ENCODE data around the gene HSPA2. TPM values are rescaled to one million over a fixed set of nuclear protein-coding genes. Genes with fewer than 3 reads are reported as not detected.
"Not testable (repeated sequence)": the region's sequence is repeated elsewhere in the genome, so short reads cannot be mapped to it uniquely, and the experiment has no call there.

Gene HSPA2
- polyA plus RNA-seq, 3 donors from 2014 or later: 0.11 to 1.2 (median 0.73) TPM

GRCh38 chr14:64554556-64554955 is 14.0 kb downstream of the HSPA2 start:
- Mint-ChIP-seq H3K9me3 (no peaks in the 10 kb centered on the region), H3K27me3 (ENCODE audit: low read depth in 3 of 3) (peaks cover 4 to 9% (median 7%) of the 10 kb centered on the region in 3 donors), H3K4me1 (peaks cover 7 to 9% of the 10 kb centered on the region in 2 donors), H3K4me3 (no peak overlapping the region), H3K27ac (no peak overlapping the region), H3K36me3 (no peaks in the 10 kb centered on the region)
- no peak for DNase-seq

DNA sequence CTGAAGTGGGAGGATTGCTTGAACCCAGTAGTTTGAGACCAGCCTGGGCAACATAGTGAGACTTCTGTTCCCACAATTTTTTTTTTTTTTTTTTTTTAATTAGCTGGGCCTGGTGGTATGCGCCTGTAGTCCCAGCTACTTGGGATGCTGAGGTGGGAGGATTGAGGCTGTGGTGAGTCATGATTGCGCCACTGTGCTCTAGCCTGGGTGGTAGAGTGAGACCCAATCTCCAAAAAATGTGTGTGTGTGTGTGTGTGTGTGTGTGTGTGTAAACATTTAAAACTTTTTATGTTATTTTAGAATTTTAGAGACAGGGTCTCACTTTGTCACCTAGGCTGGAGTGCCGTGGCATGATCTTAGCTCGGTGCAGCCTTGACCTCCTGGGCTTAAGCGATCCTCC is 16.0 kb downstream of the HSPA2 start:
- DNase-seq: no peak
- Mint-ChIP-seq H3K4me3 (no peak overlapping the region), H3K27me3 (ENCODE audit: low read depth in 3 of 3) (peaks cover 2 to 5% (median 5%) of the 10 kb centered on the region in 3 donors), H3K4me1 (no peaks in the 10 kb centered on the region), H3K36me3 (no peaks in the 10 kb centered on the region), H3K27ac (no peak overlapping the region), H3K9me3 (no peaks in the 10 kb centered on the region)

- H3K4me1 Mint-ChIP-seq: not testable (repeated sequence)
Observed at GRCh38 chr14:64558216-64558615, 17.7 kb downstream of the HSPA2 start.

DNA sequence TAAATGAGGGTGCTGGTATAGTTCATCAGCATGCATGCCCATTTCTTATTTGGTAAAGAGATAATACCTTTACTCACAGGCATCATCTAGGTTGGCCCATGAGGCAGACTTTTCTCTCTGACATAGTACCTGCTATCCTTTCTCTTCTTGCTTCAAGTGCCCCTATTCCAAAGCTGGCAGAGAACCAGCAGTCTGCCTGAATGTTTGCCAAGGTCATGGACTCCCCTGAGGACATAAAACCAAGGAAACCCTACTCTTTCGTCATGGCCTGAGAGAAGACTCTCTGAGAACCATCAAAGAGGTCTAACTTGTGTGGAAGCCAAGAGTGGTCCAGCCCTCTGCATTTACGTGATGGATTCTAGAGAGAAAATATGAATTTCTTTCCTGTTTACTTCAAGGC is 21.1 kb downstream of the HSPA2 start:
- H3K36me3 Mint-ChIP-seq: no peaks in the 10 kb centered on the region
- no peaks in the 10 kb centered on the region for H3K4me1 Mint-ChIP-seq

More at GRCh38 chr14:64558216-64558615, 17.7 kb downstream of the HSPA2 start:
- DNase-seq; H3K4me3 Mint-ChIP-seq; H3K9me3 Mint-ChIP-seq; H3K36me3 Mint-ChIP-seq; H3K27ac Mint-ChIP-seq; H3K27me3 Mint-ChIP-seq (ENCODE audit: low read depth in 3 of 3): not testable (repeated sequence)

GRCh38 chr14:64562436-64562835 is 21.9 kb downstream of the HSPA2 start:
- DNase-seq: no peak
- no peaks in the 10 kb centered on the region for H3K4me1 Mint-ChIP-seq
- H3K27me3 Mint-ChIP-seq (ENCODE audit: low read depth in 3 of 3): peaks cover 0 to 3% (median 2%) of the 10 kb centered on the region in 3 donors
- H3K27ac Mint-ChIP-seq: no peak overlapping the region
- no peaks in the 10 kb centered on the region for H3K9me3 Mint-ChIP-seq
- H3K36me3 Mint-ChIP-seq: no peaks in the 10 kb centered on the region
- H3K4me3 Mint-ChIP-seq: no peak overlapping the region

More for the DNA sequence above, 21.1 kb downstream of the HSPA2 start:
- no peak for DNase-seq
- no peaks in the 10 kb centered on the region for H3K9me3 Mint-ChIP-seq
- H3K4me3 Mint-ChIP-seq: no peak overlapping the region
- peaks cover 0 to 3% (median 2%) of the 10 kb centered on the region in 3 donors for H3K27me3 Mint-ChIP-seq (ENCODE audit: low read depth in 3 of 3)
- no peak overlapping the region for H3K27ac Mint-ChIP-seq

- no peaks in the 10 kb centered on the region for H3K4me1 Mint-ChIP-seq
- H3K27ac Mint-ChIP-seq: no peak overlapping the region
- H3K4me3 Mint-ChIP-seq: no peak overlapping the region
- H3K27me3 Mint-ChIP-seq (ENCODE audit: low read depth in 3 of 3): peaks cover 0 to 3% (median 0%) of the 10 kb centered on the region in 3 donors
- H3K9me3 Mint-ChIP-seq: no peaks in the 10 kb centered on the region
- DNase-seq: no peak
- H3K36me3 Mint-ChIP-seq: no peaks in the 10 kb centered on the region
Observed at GRCh38 chr14:64563696-64564095, 23.2 kb downstream of the HSPA2 start.

DNA sequence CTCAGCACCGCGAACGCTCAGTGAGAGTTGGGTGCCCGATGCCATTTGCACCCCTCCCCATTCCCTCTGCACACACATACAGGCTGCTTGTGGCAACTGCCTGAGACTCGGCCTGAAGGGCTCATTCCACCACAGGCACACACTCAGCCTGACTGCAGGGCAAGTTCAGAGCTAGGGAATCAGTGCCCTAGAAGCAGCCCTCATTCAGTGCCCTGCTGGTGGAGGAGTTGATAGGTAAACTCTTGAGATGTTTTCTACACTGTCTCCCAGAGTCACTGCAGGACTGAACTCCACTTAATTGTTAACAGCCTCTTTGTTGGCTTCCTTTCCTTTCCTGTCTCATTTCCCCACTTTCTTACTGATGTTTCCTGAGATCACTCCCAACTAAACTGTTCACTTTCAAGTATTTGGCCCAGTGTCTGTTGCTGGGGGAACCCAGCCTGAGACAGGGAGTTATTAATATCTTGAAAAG is 26.1 kb downstream of the HSPA2 start:
- Mint-ChIP-seq H3K27me3 (ENCODE audit: low read depth in 3 of 3) (no peaks in the 10 kb centered on the region), H3K36me3 (no peaks in the 10 kb centered on the region), H3K9me3 (no peaks in the 10 kb centered on the region), H3K4me3 (no peak overlapping the region), H3K4me1 (no peaks in the 10 kb centered on the region), H3K27ac (no peak overlapping the region)
- DNase-seq: no peak

DNA sequence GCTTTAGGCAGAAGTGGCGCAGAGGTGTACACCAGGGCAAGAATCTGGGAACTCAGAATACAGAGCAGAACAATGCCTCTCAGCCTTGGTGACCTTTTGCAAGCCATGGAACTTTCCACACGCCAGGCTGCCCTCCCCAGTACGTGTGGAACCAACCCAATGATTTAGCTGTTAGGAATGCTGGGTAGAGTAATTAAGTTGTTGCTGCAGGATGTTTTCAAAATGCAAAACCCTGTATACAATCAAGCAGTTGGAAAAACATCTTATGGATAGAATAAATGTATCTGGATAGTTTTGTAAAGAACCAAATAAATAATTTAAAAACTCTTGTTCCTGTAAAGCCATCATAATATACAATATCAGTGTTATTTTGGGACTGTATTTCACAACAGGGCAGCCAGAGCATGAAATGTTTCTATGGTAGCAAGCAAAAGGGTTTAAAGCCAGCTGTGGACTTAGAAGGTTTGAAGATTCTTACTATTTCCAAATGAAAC is 28.6 kb downstream of the HSPA2 start:
- H3K9me3 Mint-ChIP-seq: no peaks in the 10 kb centered on the region
- no peak overlapping the region for H3K27ac Mint-ChIP-seq
- H3K4me3 Mint-ChIP-seq: no peak overlapping the region
- DNase-seq: no peak
- H3K36me3 Mint-ChIP-seq: no peaks in the 10 kb centered on the region
- no peaks in the 10 kb centered on the region for H3K4me1 Mint-ChIP-seq
- H3K27me3 Mint-ChIP-seq (ENCODE audit: low read depth in 3 of 3): no peaks in the 10 kb centered on the region

- not testable (repeated sequence) for H3K9me3 Mint-ChIP-seq; DNase-seq; H3K27me3 Mint-ChIP-seq (ENCODE audit: low read depth in 3 of 3); H3K36me3 Mint-ChIP-seq; H3K4me1 Mint-ChIP-seq; H3K4me3 Mint-ChIP-seq; H3K27ac Mint-ChIP-seq
Observed at GRCh38 chr14:64569646-64570045, 29.1 kb downstream of the HSPA2 start.

DNA sequence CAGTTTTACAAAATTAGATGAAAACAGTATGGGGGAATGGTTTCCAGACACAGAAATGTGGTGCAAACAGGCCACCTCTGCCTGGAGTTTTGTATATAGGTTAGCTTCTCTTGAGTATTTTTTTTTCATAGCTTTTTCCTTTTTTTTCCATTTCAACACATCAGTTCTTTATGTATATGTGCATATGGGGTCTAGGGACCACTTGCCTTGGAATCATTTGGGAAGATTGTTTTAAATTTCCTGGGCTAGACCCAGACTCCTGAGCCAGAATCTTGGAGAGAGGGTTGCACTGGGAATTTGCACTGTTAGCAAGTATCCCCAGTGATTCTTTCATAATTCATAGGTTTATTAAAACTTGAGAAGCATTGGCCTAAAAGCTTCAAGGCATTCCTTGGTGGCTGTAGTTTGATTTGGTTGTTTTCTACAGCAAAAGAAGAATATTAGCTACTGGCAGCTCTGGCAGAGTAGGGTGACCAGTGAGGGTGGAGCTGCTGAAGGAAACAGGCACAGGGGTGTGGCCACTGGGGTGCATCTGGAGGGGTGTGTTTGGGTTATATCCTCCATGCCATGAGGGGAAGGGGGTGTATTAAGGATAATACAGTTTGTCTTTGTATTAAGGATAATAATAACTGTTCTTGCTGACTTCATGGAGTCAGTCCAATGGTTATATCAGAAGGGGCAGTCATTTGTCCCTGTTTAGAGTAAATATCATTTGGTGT is 32.0 kb downstream of the HSPA2 start:
- Mint-ChIP-seq H3K4me3 (no peak overlapping the region), H3K36me3 (no peaks in the 10 kb centered on the region), H3K27ac (no peak overlapping the region), H3K27me3 (ENCODE audit: low read depth in 3 of 3) (no peaks in the 10 kb centered on the region), H3K9me3 (no peaks in the 10 kb centered on the region), H3K4me1 (no peaks in the 10 kb centered on the region)
- no peak for DNase-seq

DNA sequence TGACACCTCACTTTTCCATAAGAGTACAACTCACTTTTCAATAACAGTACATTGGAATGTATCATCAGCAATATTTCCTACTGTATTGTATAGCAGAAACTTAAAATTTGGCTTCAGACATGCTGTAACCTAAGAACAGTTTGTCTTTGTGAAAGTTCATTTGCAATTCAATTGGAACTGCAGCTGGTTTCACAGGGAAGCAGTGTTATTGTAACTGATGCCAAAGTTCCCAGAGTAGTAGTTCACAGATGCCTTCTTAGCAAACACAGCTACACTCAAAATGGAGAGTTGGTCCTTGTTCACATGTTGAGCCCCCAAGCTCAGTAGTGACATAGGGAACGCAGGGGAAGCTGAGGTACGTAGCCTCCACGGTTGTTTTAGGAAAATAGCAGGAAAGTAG is 32.6 kb downstream of the HSPA2 start:
- Mint-ChIP-seq H3K4me1 (no peaks in the 10 kb centered on the region), H3K27ac (no peak overlapping the region), H3K36me3 (no peaks in the 10 kb centered on the region), H3K27me3 (ENCODE audit: low read depth in 3 of 3) (no peaks in the 10 kb centered on the region), H3K4me3 (no peak overlapping the region), H3K9me3 (no peaks in the 10 kb centered on the region)
- no peak for DNase-seq

GRCh38 chr14:64574371-64575107 is 34.0 kb downstream of the HSPA2 start:
- Mint-ChIP-seq H3K27ac (no peak overlapping the region), H3K9me3 (no peaks in the 10 kb centered on the region), H3K36me3 (no peaks in the 10 kb centered on the region), H3K4me1 (no peaks in the 10 kb centered on the region), H3K27me3 (ENCODE audit: low read depth in 3 of 3) (peaks cover 0 to 2% (median 0%) of the 10 kb centered on the region in 3 donors), H3K4me3 (no peak overlapping the region)
- DNase-seq: no peak

- no peak for DNase-seq
- Mint-ChIP-seq H3K36me3 (no peaks in the 10 kb centered on the region), H3K9me3 (no peaks in the 10 kb centered on the region), H3K27ac (no peak overlapping the region), H3K4me3 (no peak overlapping the region), H3K4me1 (no peaks in the 10 kb centered on the region), H3K27me3 (ENCODE audit: low read depth in 3 of 3) (peaks cover 0 to 2% (median 0%) of the 10 kb centered on the region in 3 donors)
Observed at GRCh38 chr14:64577211-64577610, 36.7 kb downstream of the HSPA2 start.

- no peaks in the 10 kb centered on the region for H3K9me3 Mint-ChIP-seq
- no peaks in the 10 kb centered on the region for H3K36me3 Mint-ChIP-seq
- no peak overlapping the region for H3K27ac Mint-ChIP-seq
- H3K4me1 Mint-ChIP-seq: no peaks in the 10 kb centered on the region
- no peak overlapping the region for H3K4me3 Mint-ChIP-seq
- H3K27me3 Mint-ChIP-seq (ENCODE audit: low read depth in 3 of 3): peaks cover 0 to 6% (median 0%) of the 10 kb centered on the region in 3 donors
- DNase-seq: no peak
Observed at GRCh38 chr14:64580467-64580866, 39.9 kb downstream of the HSPA2 start.
